ENCODE data around the gene PERP. TPM values are rescaled to one million over a fixed set of nuclear protein-coding genes. Genes with fewer than 3 reads are reported as not detected.

PERP gene
- polyA plus RNA-seq, 3 donors = not detected

- peaks cover 2 to 4% of the 10 kb centered on the region in 2 donors for H3K36me3 Mint-ChIP-seq
- peaks cover 0 to 7% of the 10 kb centered on the region in 2 donors for H3K9me3 ChIP-seq (replicated peaks in 1 of 2; ENCODE audit: control insufficient read depth in 1 of 2, insufficient read depth in 1 of 2, low read length in 2 of 2)
- intact Hi-C loops (cut with micrococcal nuclease) = loop anchor here (10.0 kb wide), 3 partner anchors 89 to 439 kb away; no protein-coding TSS in a partner anchor
- WGBS (ENCODE audit: insufficient coverage) = no CpG with 5 or more reads among the region's 5 CpGs
- no peak overlapping the region for H3K9ac ChIP-seq (ENCODE audit: insufficient read depth, low read length, poor library complexity, severe bottlenecking)
- no peak for DNase-seq
- no peaks in the 10 kb centered on the region for H4K20me1 ChIP-seq (ENCODE audit: insufficient read depth, low read length)
- H3K4me3 Mint-ChIP-seq = peak overlapping the region in 1 of 2 donors; percentile 72
- H3K27me3 ChIP-seq (ENCODE audit: control insufficient read depth in 2 of 2, insufficient read depth in 2 of 2, low read length in 2 of 2) = peaks cover 49 to 56% of the 10 kb centered on the region in 2 donors
- H3K4me1 ChIP-seq (ENCODE audit: control insufficient read depth in 1 of 2, insufficient read depth in 2 of 2, low read length in 2 of 2) = peaks cover 10 to 16% of the 10 kb centered on the region in 2 donors
- no peak overlapping the region for H2AFZ ChIP-seq (ENCODE audit: insufficient read depth, low read depth, low read length, poor library complexity, severe bottlenecking)
- H3K4me1 Mint-ChIP-seq = peaks cover 20% of the 10 kb centered on the region
- no peak overlapping the region for H3K27ac Mint-ChIP-seq
- no peak overlapping the region for H3K4me2 ChIP-seq (replicated peaks; ENCODE audit: extremely low read depth, low read length, poor library complexity, severe bottlenecking)
- no peak overlapping the region for H3K4me3 ChIP-seq (replicated peaks in 1 of 3; ENCODE audit: low read depth in 2 of 3, low read length in 3 of 3)
- H3K27me3 Mint-ChIP-seq (ENCODE audit: low read depth in 3 of 3) = peaks cover 53 to 64% (median 57%) of the 10 kb centered on the region in 3 donors
- TF ChIP-seq CTCF (IDR thresholded peaks at IDR 0.05) = no peak
- no peaks in the 10 kb centered on the region for H3K36me3 ChIP-seq (replicated peaks in 1 of 2; ENCODE audit: control insufficient read depth in 1 of 2, insufficient read depth in 2 of 2, low read length in 2 of 2)
- no peaks in the 10 kb centered on the region for H3K79me2 ChIP-seq (ENCODE audit: insufficient read depth, low read length)
- peaks cover 0 to 16% (median 3%) of the 10 kb centered on the region in 7 donors for H3K9me3 Mint-ChIP-seq
- no peak overlapping the region for H3K27ac ChIP-seq (ENCODE audit: low read depth in 1 of 2, low read length in 2 of 2)
Measured at GRCh38 chr6:138103871-138104270, 3.3 kb downstream of the PERP start.

GRCh38 chr6:138101946-138102731 is 5.1 kb downstream of the PERP start:
- no peak overlapping the region for H3K4me3 ChIP-seq (replicated peaks in 1 of 3; ENCODE audit: low read depth in 2 of 3, low read length in 3 of 3)
- H3K27me3 Mint-ChIP-seq (ENCODE audit: low read depth in 3 of 3) = peaks cover 38 to 58% (median 41%) of the 10 kb centered on the region in 3 donors
- no peak overlapping the region for H2AFZ ChIP-seq (ENCODE audit: insufficient read depth, low read depth, low read length, poor library complexity, severe bottlenecking)
- DNase-seq = no peak
- WGBS (ENCODE audit: insufficient coverage) = 100% methylated on average over 1 of the region's 10 CpGs
- H3K36me3 ChIP-seq (replicated peaks in 1 of 2; ENCODE audit: control insufficient read depth in 1 of 2, insufficient read depth in 2 of 2, low read length in 2 of 2) = no peaks in the 10 kb centered on the region
- peaks cover 0 to 15% (median 7%) of the 10 kb centered on the region in 7 donors for H3K9me3 Mint-ChIP-seq
- peaks cover 11% of the 10 kb centered on the region for H3K4me1 Mint-ChIP-seq
- H3K4me3 Mint-ChIP-seq = no peak overlapping the region
- no peak overlapping the region for H3K27ac ChIP-seq (ENCODE audit: low read depth in 1 of 2, low read length in 2 of 2)
- TF ChIP-seq CTCF (IDR thresholded peaks at IDR 0.05) = no peak
- H3K9me3 ChIP-seq (replicated peaks in 1 of 2; ENCODE audit: control insufficient read depth in 1 of 2, insufficient read depth in 1 of 2, low read length in 2 of 2) = no peaks in the 10 kb centered on the region
- no peaks in the 10 kb centered on the region for H4K20me1 ChIP-seq (ENCODE audit: insufficient read depth, low read length)
- peaks cover 35 to 41% of the 10 kb centered on the region in 2 donors for H3K27me3 ChIP-seq (ENCODE audit: control insufficient read depth in 2 of 2, insufficient read depth in 2 of 2, low read length in 2 of 2)
- H3K36me3 Mint-ChIP-seq = no peaks in the 10 kb centered on the region
- H3K9ac ChIP-seq (ENCODE audit: insufficient read depth, low read length, poor library complexity, severe bottlenecking) = no peak overlapping the region
- H3K4me1 ChIP-seq (ENCODE audit: control insufficient read depth in 1 of 2, insufficient read depth in 2 of 2, low read length in 2 of 2) = peaks cover 6 to 9% of the 10 kb centered on the region in 2 donors
- intact Hi-C loops (cut with micrococcal nuclease) = loop anchor here (10.0 kb wide), 3 partner anchors 87 to 437 kb away; no protein-coding TSS in a partner anchor
- no peak overlapping the region for H3K27ac Mint-ChIP-seq
- H3K79me2 ChIP-seq (ENCODE audit: insufficient read depth, low read length) = no peaks in the 10 kb centered on the region
- H3K4me2 ChIP-seq (replicated peaks; ENCODE audit: extremely low read depth, low read length, poor library complexity, severe bottlenecking) = no peak overlapping the region

Measured in CD14-positive monocyte (primary cell).